Dermis microvascular lymphatic vessel endothelial cell (primary cell): ENCODE results near the gene SHISAL1. TPM values are rescaled to one million over a fixed set of nuclear protein-coding genes. Genes with fewer than 3 reads are reported as not detected.

Source experiments
- DNase-seq, 2 donors: peaks; one replicate each; pipeline versions ENCODE4 v3.0.0 to v3.0.0-alpha.2; 2010; ENCODE audit warnings: low read depth in 2 of 2
- total RNA-seq: library from RNA; depleted of rRNA; stranded (reverse); fragments of >200 nt; gene quantifications from 2 replicates; pipeline ENCODE4 v1.2.1, GENCODE V29; 2014

Gene SHISAL1
- total RNA-seq, 1 donor from 2014 or later = under 0.01 TPM

- DNase-seq = no peak
Observed at GRCh38 chr22:44194569-44194968, 118.2 kb downstream of the SHISAL1 start.

Other genes with a start within 250 kb of the SHISAL1 start
- under 0.01 and 0.25 TPM in 2 replicates for gene PARVG, start 132.0 kb downstream of the SHISAL1 start, total RNA-seq
- gene RTL6, start 185.3 kb upstream of the SHISAL1 start, total RNA-seq = 9.5 and 14.2 TPM in 2 replicates